ENCODE results near the gene UNC5C.

Gene UNC5C

DNA sequence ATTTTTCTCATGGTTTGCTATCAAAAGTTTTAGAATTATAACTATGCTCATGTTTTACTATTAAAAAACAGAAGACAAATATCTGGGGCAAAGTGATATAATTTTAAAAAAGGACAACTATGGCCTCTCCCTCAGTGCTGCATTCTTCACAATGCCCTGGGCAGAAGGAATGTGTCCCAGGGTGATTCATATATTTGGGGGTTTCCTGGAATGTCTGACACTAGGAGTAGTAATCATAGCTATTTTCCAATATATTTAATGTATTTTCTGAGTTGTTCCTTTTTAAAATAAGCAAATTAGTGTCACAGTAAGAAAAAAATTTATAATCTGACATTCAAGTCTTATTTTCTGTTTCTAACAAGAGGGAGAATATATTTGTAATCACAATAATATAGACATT is 281.7 kb downstream of the UNC5C start:
- Mint-ChIP-seq H3K36me3 (no peaks in the 10 kb centered on the region), H3K27me3 (no peaks in the 10 kb centered on the region), H3K4me3 (no peak overlapping the region), H3K27ac (no peak overlapping the region), H3K9me3 (peaks cover 5% of the 10 kb centered on the region), H3K4me1 (no peaks in the 10 kb centered on the region)
- CTCF ChIA-PET = no interaction called here
- DNase-seq = no peak

- Mint-ChIP-seq H3K27me3 (no peaks in the 10 kb centered on the region), H3K4me1 (no peaks in the 10 kb centered on the region), H3K36me3 (no peaks in the 10 kb centered on the region), H3K27ac (no peak overlapping the region), H3K9me3 (no peaks in the 10 kb centered on the region), H3K4me3 (no peak overlapping the region)
- no peak for DNase-seq
- CTCF ChIA-PET = no interaction called here
Observed at GRCh38 chr4:95265814-95266740, 282.7 kb downstream of the UNC5C start.

DNA sequence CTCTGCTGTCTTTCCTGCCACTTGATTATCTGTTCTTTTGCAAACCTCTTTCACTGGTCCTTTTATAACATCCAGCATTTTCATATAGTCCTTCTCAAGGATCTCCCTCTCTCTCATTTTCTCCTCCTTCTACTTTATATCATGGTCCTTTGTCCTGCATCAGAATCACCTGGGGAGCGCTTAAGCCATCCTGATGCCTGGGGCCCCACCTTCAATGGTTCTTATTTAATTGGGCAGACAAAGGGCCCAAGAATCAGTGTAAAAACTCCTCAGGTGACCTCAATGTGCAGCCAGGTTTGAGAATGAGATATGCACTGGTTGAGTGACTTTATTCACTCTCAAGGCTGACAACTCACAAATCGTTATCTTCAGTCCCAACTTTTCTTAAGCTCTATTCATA is 283.9 kb downstream of the UNC5C start:
- CTCF ChIA-PET = no interaction called here
- Mint-ChIP-seq H3K27ac (no peak overlapping the region), H3K27me3 (peaks cover 4% of the 10 kb centered on the region), H3K9me3 (no peaks in the 10 kb centered on the region), H3K4me3 (no peak overlapping the region), H3K4me1 (no peaks in the 10 kb centered on the region), H3K36me3 (no peaks in the 10 kb centered on the region)
- no peak for DNase-seq

DNA sequence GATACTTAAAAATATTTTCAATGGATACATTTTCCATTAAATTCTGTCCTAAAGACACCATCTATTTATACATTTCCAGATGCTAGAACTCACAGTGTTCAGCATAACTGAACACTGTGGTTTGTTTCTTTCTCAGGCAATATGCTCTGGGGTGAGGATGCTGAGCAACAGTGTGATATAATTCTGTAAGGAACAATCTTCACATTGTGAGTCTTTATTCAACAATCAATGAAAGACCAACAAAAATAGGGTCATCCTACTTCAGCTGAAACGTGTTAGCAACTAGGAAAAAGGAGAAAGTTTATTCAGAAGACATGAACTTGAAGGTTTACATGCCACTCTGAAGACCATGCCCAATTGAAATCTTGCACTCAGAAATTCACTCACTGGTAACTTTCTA is 284.8 kb downstream of the UNC5C start:
- Mint-ChIP-seq H3K4me1 (no peaks in the 10 kb centered on the region), H3K27me3 (peaks cover 4% of the 10 kb centered on the region), H3K36me3 (no peaks in the 10 kb centered on the region), H3K9me3 (no peaks in the 10 kb centered on the region), H3K4me3 (no peak overlapping the region), H3K27ac (no peak overlapping the region)
- no peak for DNase-seq
- CTCF ChIA-PET = no interaction called here

DNA sequence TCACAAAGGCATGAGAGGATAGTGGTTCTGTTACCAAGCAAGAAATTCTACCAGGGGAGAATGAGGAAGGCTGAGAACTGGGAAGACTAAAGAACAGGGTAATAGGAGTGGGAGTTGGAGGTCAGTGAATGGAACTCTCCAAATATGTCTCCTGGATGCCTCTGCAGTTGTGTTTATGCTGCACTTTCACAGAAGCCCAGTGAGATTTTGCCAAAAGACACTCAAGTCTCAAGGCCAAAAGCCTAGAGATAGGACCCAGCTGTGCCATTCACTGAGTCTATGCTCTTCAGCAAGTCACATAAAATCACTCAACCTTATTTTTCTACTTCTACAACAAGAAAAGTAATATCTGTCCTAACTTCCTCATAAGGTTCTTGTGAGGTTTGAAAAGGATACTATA is 285.4 kb downstream of the UNC5C start:
- Mint-ChIP-seq H3K4me3 (no peak overlapping the region), H3K9me3 (no peaks in the 10 kb centered on the region), H3K27me3 (peaks cover 4% of the 10 kb centered on the region), H3K36me3 (no peaks in the 10 kb centered on the region), H3K4me1 (no peaks in the 10 kb centered on the region), H3K27ac (no peak overlapping the region)
- CTCF ChIA-PET = no interaction called here
- DNase-seq = no peak

- no peaks in the 10 kb centered on the region for H3K4me1 Mint-ChIP-seq
- CTCF ChIA-PET = no interaction called here
Observed at GRCh38 chr4:95256108-95256835, 292.5 kb downstream of the UNC5C start.

DNA sequence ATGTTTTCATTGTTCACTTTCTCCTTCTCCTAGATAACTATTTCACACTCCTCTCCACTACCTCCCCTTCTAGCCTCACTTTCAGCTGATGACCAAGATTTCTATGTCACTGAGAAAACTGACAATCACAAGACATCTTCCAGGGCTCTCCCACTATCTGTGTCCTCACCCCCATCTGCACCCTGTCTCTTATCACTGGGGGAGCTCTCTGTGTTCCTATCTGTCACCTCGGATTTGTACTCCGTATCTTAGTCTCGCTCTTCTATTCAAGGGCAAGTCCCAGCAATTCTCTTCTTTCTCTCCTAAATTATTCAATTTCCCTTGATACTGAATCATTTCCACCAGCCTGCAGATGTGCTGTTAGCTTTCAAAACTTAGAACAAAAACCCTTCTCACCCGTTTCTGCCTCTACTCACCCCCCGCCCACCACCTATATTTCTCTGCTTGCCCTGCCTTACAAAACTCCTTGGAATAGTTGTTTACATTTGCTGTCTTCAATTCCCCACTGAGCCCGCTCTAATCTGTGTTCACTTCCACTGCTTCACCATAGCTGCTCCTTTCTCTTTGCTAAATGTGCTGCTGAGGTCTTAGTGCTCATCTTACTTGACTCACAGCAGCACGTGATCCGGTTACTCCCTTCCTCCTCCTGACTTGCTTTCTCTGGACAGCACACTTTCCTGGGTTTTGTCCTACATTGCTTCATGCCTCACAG is 293.2 kb downstream of the UNC5C start:
- no peak for DNase-seq
- H3K27ac Mint-ChIP-seq = no peak overlapping the region
- H3K27me3 Mint-ChIP-seq = peaks cover 3% of the 10 kb centered on the region
- CTCF ChIA-PET = no interaction called here
- no peaks in the 10 kb centered on the region for H3K36me3 Mint-ChIP-seq
- no peak overlapping the region for H3K4me3 Mint-ChIP-seq
- no peaks in the 10 kb centered on the region for H3K9me3 Mint-ChIP-seq
- no peaks in the 10 kb centered on the region for H3K4me1 Mint-ChIP-seq

More at GRCh38 chr4:95256108-95256835, 292.5 kb downstream of the UNC5C start:
- Mint-ChIP-seq H3K4me3 (no peak overlapping the region), H3K9me3 (no peaks in the 10 kb centered on the region), H3K27me3 (peaks cover 4% of the 10 kb centered on the region), H3K27ac (no peak overlapping the region), H3K36me3 (no peaks in the 10 kb centered on the region)
- DNase-seq = no peak

DNA sequence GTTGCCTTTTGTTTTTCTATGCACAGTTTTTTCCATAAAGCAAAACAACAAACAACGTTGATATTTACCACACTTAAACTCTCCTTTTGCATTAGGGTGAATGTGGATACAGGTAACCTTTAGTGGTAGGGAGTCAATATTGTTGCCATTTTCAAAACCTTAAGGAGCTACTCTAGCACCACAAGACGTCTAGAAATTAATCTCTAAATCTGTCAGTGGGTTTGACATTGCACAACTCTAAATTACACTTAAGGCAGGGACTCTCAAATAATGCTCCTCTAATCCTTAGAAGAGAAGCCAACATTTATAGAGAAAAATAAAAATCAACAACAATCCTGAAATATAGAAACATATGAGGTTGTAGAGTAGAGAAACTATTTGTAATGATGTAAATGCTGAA is 297.2 kb downstream of the UNC5C start:
- H3K27me3 Mint-ChIP-seq = no peaks in the 10 kb centered on the region
- no peaks in the 10 kb centered on the region for H3K9me3 Mint-ChIP-seq
- DNase-seq = no peak
- H3K4me1 Mint-ChIP-seq = no peaks in the 10 kb centered on the region
- CTCF ChIA-PET = interaction anchor here (1.1 kb wide), 1 partner anchor 13 kb away, joined by 3 read pairs; no protein-coding TSS in a partner anchor
- no peak overlapping the region for H3K4me3 Mint-ChIP-seq
- no peaks in the 10 kb centered on the region for H3K36me3 Mint-ChIP-seq
- H3K27ac Mint-ChIP-seq = no peak overlapping the region

- H3K27ac Mint-ChIP-seq = no peak overlapping the region
- H3K9me3 Mint-ChIP-seq = no peaks in the 10 kb centered on the region
- H3K4me3 Mint-ChIP-seq = no peak overlapping the region
- H3K4me1 Mint-ChIP-seq = no peaks in the 10 kb centered on the region
- no peaks in the 10 kb centered on the region for H3K36me3 Mint-ChIP-seq
- CTCF ChIA-PET = interaction anchor here (1.1 kb wide), 1 partner anchor 12 kb away, joined by 3 read pairs; no protein-coding TSS in a partner anchor
- no peaks in the 10 kb centered on the region for H3K27me3 Mint-ChIP-seq
- no peak for DNase-seq
Observed at GRCh38 chr4:95250544-95251137, 298.1 kb downstream of the UNC5C start.

DNA sequence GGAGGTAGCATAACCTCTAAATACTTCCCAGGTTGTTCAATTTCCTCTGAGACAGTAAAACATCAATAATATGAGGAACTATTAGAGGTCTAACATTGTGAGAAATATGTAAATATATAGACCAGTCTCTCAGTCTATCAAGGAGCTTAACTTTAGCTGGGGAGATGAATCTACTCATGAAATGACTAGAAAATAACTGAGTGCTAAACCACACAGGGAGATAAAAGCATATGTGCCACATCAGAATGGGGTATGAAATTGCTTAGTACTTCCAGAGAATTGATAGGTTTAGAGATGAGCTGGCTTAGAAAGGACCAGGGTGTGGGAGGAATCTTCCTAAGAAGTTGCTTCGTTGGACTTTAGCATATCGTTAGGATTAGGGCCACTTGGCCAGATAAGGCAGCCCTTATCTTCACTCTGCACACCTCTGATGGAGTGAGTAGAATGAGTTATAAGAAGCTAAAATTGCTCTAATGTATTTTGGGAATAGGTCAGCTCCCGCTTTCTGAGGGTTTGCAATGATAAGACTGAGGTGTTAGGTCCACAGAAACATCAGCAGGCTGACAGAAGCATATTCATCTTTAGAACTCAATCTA is 299.2 kb downstream of the UNC5C start:
- CTCF ChIA-PET = no interaction called here
- Mint-ChIP-seq H3K27me3 (no peaks in the 10 kb centered on the region), H3K36me3 (no peaks in the 10 kb centered on the region), H3K4me1 (no peaks in the 10 kb centered on the region), H3K9me3 (no peaks in the 10 kb centered on the region), H3K27ac (no peak overlapping the region), H3K4me3 (no peak overlapping the region)
- no peak for DNase-seq

DNA sequence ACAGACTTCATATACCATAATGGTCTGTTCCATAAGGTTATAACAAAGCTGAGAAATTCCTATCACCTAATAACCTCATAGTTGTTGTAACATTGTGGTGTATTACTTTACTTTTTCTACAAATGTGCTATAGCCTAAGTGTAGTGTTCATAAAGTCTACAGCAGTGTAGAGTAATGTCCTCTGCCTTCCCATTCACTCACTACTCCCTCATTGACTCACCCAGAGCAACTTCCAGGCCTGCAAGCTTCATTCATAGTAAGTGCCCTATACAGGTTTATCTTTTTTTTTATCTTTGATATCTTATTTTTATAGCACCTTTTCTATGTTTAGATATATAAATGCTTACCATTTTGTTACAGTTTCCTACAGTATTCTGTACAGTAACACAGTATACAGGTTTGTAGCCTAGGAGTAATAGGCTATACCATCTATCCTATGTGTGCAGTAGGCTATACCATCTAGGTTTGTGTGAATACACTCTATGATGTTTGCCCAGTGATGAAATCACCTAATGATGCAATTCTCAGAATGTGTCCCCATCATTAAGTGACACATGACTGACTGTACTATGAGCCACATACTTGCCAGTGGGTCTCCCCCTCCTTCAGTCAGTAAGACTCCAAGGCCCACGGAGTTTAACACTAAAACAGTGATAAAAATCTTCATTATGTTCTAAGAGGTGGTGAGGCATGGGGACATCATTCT is 299.9 kb downstream of the UNC5C start:
- Mint-ChIP-seq H3K27ac (no peak overlapping the region), H3K36me3 (no peaks in the 10 kb centered on the region), H3K27me3 (no peaks in the 10 kb centered on the region), H3K4me3 (no peak overlapping the region), H3K9me3 (no peaks in the 10 kb centered on the region), H3K4me1 (no peaks in the 10 kb centered on the region)
- CTCF ChIA-PET = no interaction called here
- DNase-seq = no peak

DNA sequence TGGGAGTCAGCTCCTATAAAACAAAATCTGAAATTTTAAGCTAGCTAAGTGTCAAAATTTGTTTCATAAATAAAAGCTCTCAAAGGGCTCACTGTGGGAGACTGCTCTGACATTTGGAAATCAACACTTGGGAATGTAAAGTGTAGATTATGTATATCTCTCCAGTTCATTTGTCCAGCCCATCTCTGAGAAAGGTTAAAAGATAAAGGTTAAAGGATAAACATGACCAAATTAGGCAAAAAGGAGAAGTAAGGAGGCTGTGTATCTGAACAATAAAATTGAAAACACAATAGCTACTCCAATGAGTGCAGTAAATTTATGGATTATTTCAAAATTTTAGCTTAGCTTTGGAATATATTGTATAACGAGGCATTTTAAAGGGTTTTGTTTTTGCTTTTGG is 304.9 kb downstream of the UNC5C start:
- H3K4me3 Mint-ChIP-seq = no peak overlapping the region
- CTCF ChIA-PET = no interaction called here
- H3K4me1 Mint-ChIP-seq = no peaks in the 10 kb centered on the region
- no peaks in the 10 kb centered on the region for H3K27me3 Mint-ChIP-seq
- DNase-seq = no peak
- H3K9me3 Mint-ChIP-seq = no peaks in the 10 kb centered on the region
- H3K36me3 Mint-ChIP-seq = no peaks in the 10 kb centered on the region
- H3K27ac Mint-ChIP-seq = no peak overlapping the region

GRCh38 chr4:95238554-95238953 is 310.2 kb downstream of the UNC5C start:
- CTCF ChIA-PET = interaction anchor here (0.8 kb wide), 1 partner anchor 13 kb away, joined by 3 read pairs; no protein-coding TSS in a partner anchor

More at GRCh38 chr4:95238554-95238953, 310.2 kb downstream of the UNC5C start:
- H3K27me3 Mint-ChIP-seq = no peaks in the 10 kb centered on the region
- no peaks in the 10 kb centered on the region for H3K9me3 Mint-ChIP-seq
- H3K27ac Mint-ChIP-seq = no peak overlapping the region
- H3K36me3 Mint-ChIP-seq = no peaks in the 10 kb centered on the region
- H3K4me1 Mint-ChIP-seq = no peaks in the 10 kb centered on the region
- no peak overlapping the region for H3K4me3 Mint-ChIP-seq
- no peak for DNase-seq
